Vagina (tissue), 2 donors: ENCODE results near the gene BCAT1. TPM values are rescaled to one million over a fixed set of nuclear protein-coding genes. Genes with fewer than 3 reads are reported as not detected.

Experiments
- DNase-seq, 2 donors: peaks; one replicate each; pipeline ENCODE4 v3.0.0-alpha.2; 2017; ENCODE audit errors: extremely low spot score in 2 of 2
- H3K27ac ChIP-seq: fragments of 200-600 bp; sonication (generic); one replicate; pipeline ENCODE4 v1.5.1; 2019
- H3K27me3 ChIP-seq: fragments of 200-600 bp; sonication (generic); one replicate; pipeline ENCODE4 v1.5.1; 2019
- H3K36me3 ChIP-seq, 2 donors: fragments of 200-600 bp; sonication (generic); one replicate each; pipeline ENCODE4 v1.5.1; 2017 to 2019
- H3K4me1 ChIP-seq: fragments of 200-600 bp; sonication (generic); one replicate; pipeline ENCODE4 v1.5.1; 2019
- H3K4me3 ChIP-seq, 2 donors: fragments of 200-600 bp; sonication (generic); 1 replicate in 1 of 2; 2 replicates in 1 of 2; pipeline ENCODE4 v1.5.1; 2016 to 2019
- H3K9me3 ChIP-seq: fragments of 200-600 bp; sonication (generic); one replicate; pipeline ENCODE4 v1.5.1; 2019
- CTCF ChIP-seq, 3 experiments: fragments of 450-650 bp in 2 of 3; fragments of 200-600 bp in 1 of 3; sonication (generic) in 1 of 3; IDR thresholded peaks; one replicate each; pipeline ENCODE4 v1.5.1; 2017 to 2019; ENCODE audit warnings: antibody characterized with exemption in 3 of 3, mild to moderate bottlenecking in 2 of 3, moderate library complexity in 2 of 3
- POLR2A ChIP-seq, 2 donors: fragments of 450-650 bp; IDR thresholded peaks; one replicate each; pipeline ENCODE4 v1.6.1; 2017; ENCODE audit warnings: antibody characterized with exemption in 2 of 2, mild to moderate bottlenecking in 2 of 2, moderate library complexity in 2 of 2
- POLR2AphosphoS5 ChIP-seq, 2 donors: sonication (generic); formaldehyde crosslinking; IDR thresholded peaks; one replicate each; pipeline ENCODE4 v1.9.0; 2017; ENCODE audit warnings: antibody characterized with exemption in 2 of 2, mild to moderate bottlenecking in 2 of 2, low read depth in 1 of 2; ENCODE audit not compliant: insufficient read depth in 1 of 2
- intact Hi-C: fragments of 100-400 bp; cut with DNase I; formaldehyde crosslinking; loops from one replicate; pipeline ENCODE4 v1.15.1; 2023
- total RNA-seq: library from RNA; depleted of rRNA; stranded (reverse); fragments of >200 nt; gene quantifications from one replicate; pipeline ENCODE4 v1.2.3, GENCODE V29; 2016

BCAT1 gene
- total RNA-seq, 1 donor from 2014 or later = 20.6 TPM

- Histone ChIP-seq H3K4me3 (no peak overlapping the region), H3K9me3 (no peaks in the 10 kb centered on the region), H3K36me3 (no peaks in the 10 kb centered on the region), H3K27ac (no peak overlapping the region), H3K4me1 (no peaks in the 10 kb centered on the region), H3K27me3 (no peaks in the 10 kb centered on the region)
- intact Hi-C loops = no loop called here
- DNase-seq = no peak
- no peak for TF ChIP-seq POLR2A (IDR thresholded peaks at IDR 0.05)
- no peak for TF ChIP-seq POLR2AphosphoS5 (IDR thresholded peaks at IDR 0.05; ENCODE audit: insufficient read depth in 1 of 2, low read depth in 1 of 2)
- TF ChIP-seq CTCF (IDR thresholded peaks at IDR 0.05) = no peak
Observed at GRCh38 chr12:24938341-24938740, 10.6 kb downstream of the BCAT1 start.

GRCh38 chr12:24937553-24938244, 11.2 kb downstream of the BCAT1 start:
- Histone ChIP-seq H3K4me1 (no peaks in the 10 kb centered on the region), H3K27ac (no peak overlapping the region), H3K36me3 (no peaks in the 10 kb centered on the region), H3K4me3 (no peak overlapping the region), H3K27me3 (no peaks in the 10 kb centered on the region), H3K9me3 (no peaks in the 10 kb centered on the region)
- no peak for TF ChIP-seq CTCF (IDR thresholded peaks at IDR 0.05)
- TF ChIP-seq POLR2AphosphoS5 (IDR thresholded peaks at IDR 0.05; ENCODE audit: insufficient read depth in 1 of 2, low read depth in 1 of 2) = no peak
- TF ChIP-seq POLR2A (IDR thresholded peaks at IDR 0.05) = no peak
- DNase-seq = no peak
- intact Hi-C loops = no loop called here

GRCh38 chr12:24933694-24934407, 15.1 kb downstream of the BCAT1 start:
- DNase-seq = no peak
- no peaks in the 10 kb centered on the region for H3K4me1 ChIP-seq
- no peaks in the 10 kb centered on the region for H3K36me3 ChIP-seq
- H3K27ac ChIP-seq = no peak overlapping the region
- no peak overlapping the region for H3K4me3 ChIP-seq
- intact Hi-C loops = no loop called here
- H3K9me3 ChIP-seq = no peaks in the 10 kb centered on the region
- TF ChIP-seq CTCF (IDR thresholded peaks at IDR 0.05) (no peak), POLR2AphosphoS5 (IDR thresholded peaks at IDR 0.05; ENCODE audit: insufficient read depth in 1 of 2, low read depth in 1 of 2) (no peak), POLR2A (IDR thresholded peaks at IDR 0.05) (no peak)
- no peaks in the 10 kb centered on the region for H3K27me3 ChIP-seq

GRCh38 chr12:24931666-24932405, 17.1 kb downstream of the BCAT1 start:
- Histone ChIP-seq H3K4me1 (no peaks in the 10 kb centered on the region), H3K4me3 (no peak overlapping the region), H3K36me3 (no peaks in the 10 kb centered on the region), H3K9me3 (no peaks in the 10 kb centered on the region), H3K27me3 (no peaks in the 10 kb centered on the region), H3K27ac (no peak overlapping the region)
- intact Hi-C loops = no loop called here
- DNase-seq = no peak
- TF ChIP-seq POLR2A (IDR thresholded peaks at IDR 0.05) (no peak), CTCF (IDR thresholded peaks at IDR 0.05) (no peak), POLR2AphosphoS5 (IDR thresholded peaks at IDR 0.05; ENCODE audit: insufficient read depth in 1 of 2, low read depth in 1 of 2) (no peak)
